ENCODE measurements around the gene TFPI. TPM values are rescaled to one million over a fixed set of nuclear protein-coding genes. Genes with fewer than 3 reads are reported as not detected.

Gene TFPI
- total RNA-seq, 2 experiments from 2014 or later = not detected

GRCh38 chr2:187550857-187551256, 3.4 kb downstream of the TFPI start:
- H3K4me2 ChIP-seq (ENCODE audit: low read length) = no peak overlapping the region
- no peaks in the 10 kb centered on the region for H4K20me1 ChIP-seq (ENCODE audit: insufficient read depth, low read length)
- H3K27ac ChIP-seq (ENCODE audit: low read depth, low read length, poor library complexity, severe bottlenecking) = no peak overlapping the region
- intact Hi-C loops (cut with micrococcal nuclease; ENCODE audit: unreplicated experiment) = no loop called here
- no peaks in the 10 kb centered on the region for H3K9me3 ChIP-seq (ENCODE audit: low read length)
- BruUV-seq (replicated peaks) = no TSS peak
- no peak overlapping the region for H3K4me3 ChIP-seq (ENCODE audit: low read depth, low read length, poor library complexity, severe bottlenecking)
- H3K4me1 ChIP-seq (ENCODE audit: insufficient read depth, low read length, poor library complexity, severe bottlenecking) = no peaks in the 10 kb centered on the region
- no peak for TF ChIP-seq CTCF (conservative IDR thresholded peaks at IDR 0.05; ENCODE audit: low read length)
- no peak for TF ChIP-seq EZH2phosphoT487 (IDR thresholded peaks at IDR 0.05; ENCODE audit: borderline replicate concordance, low read depth, low read length)
- H3K79me2 ChIP-seq (ENCODE audit: insufficient read depth, low read depth, low read length) = no peaks in the 10 kb centered on the region
- no peaks in the 10 kb centered on the region for H3K9me2 ChIP-seq (ENCODE audit: insufficient read depth, low read length)
- ChIA-PET POLR2A (interaction anchor here (0.6 kb wide), 1 partner anchor 694 kb away, joined by 3 read pairs; no protein-coding TSS in a partner anchor), CTCF (ENCODE audit: unreplicated experiment) (no interaction called here)
- no peak for DNase-seq (ENCODE audit: low spot score)
- no peaks in the 10 kb centered on the region for H3K36me3 ChIP-seq (ENCODE audit: insufficient read depth, low read length)
- no peak overlapping the region for H2AFZ ChIP-seq (ENCODE audit: low read length)

GRCh38 chr2:187549951-187550555, 4.2 kb downstream of the TFPI start:
- no TSS peak for BruUV-seq (replicated peaks)
- H3K36me3 ChIP-seq (ENCODE audit: insufficient read depth, low read length) = no peaks in the 10 kb centered on the region
- no peak for TF ChIP-seq EZH2phosphoT487 (IDR thresholded peaks at IDR 0.05; ENCODE audit: borderline replicate concordance, low read depth, low read length)
- TF ChIP-seq CTCF (conservative IDR thresholded peaks at IDR 0.05; ENCODE audit: low read length) = no peak
- H3K4me2 ChIP-seq (ENCODE audit: low read length) = no peak overlapping the region
- no peak overlapping the region for H3K27ac ChIP-seq (ENCODE audit: low read depth, low read length, poor library complexity, severe bottlenecking)
- intact Hi-C loops (cut with micrococcal nuclease; ENCODE audit: unreplicated experiment) = no loop called here
- H3K9me3 ChIP-seq (ENCODE audit: low read length) = no peaks in the 10 kb centered on the region
- no peak overlapping the region for H2AFZ ChIP-seq (ENCODE audit: low read length)
- no peaks in the 10 kb centered on the region for H4K20me1 ChIP-seq (ENCODE audit: insufficient read depth, low read length)
- no peaks in the 10 kb centered on the region for H3K4me1 ChIP-seq (ENCODE audit: insufficient read depth, low read length, poor library complexity, severe bottlenecking)
- no peaks in the 10 kb centered on the region for H3K79me2 ChIP-seq (ENCODE audit: insufficient read depth, low read depth, low read length)
- POLR2A ChIA-PET = no interaction called here
- no peaks in the 10 kb centered on the region for H3K9me2 ChIP-seq (ENCODE audit: insufficient read depth, low read length)
- no peak for DNase-seq (ENCODE audit: low spot score)
- no peak overlapping the region for H3K4me3 ChIP-seq (ENCODE audit: low read depth, low read length, poor library complexity, severe bottlenecking)
- CTCF ChIA-PET (ENCODE audit: unreplicated experiment) = no interaction called here

- H4K20me1 ChIP-seq (ENCODE audit: insufficient read depth, low read length) = no peaks in the 10 kb centered on the region
- no TSS peak for BruUV-seq (replicated peaks)
- no peaks in the 10 kb centered on the region for H3K9me2 ChIP-seq (ENCODE audit: insufficient read depth, low read length)
- H3K4me3 ChIP-seq (ENCODE audit: low read depth, low read length, poor library complexity, severe bottlenecking) = no peak overlapping the region
- TF ChIP-seq CTCF (conservative IDR thresholded peaks at IDR 0.05; ENCODE audit: low read length) (no peak), EZH2phosphoT487 (IDR thresholded peaks at IDR 0.05; ENCODE audit: borderline replicate concordance, low read depth, low read length) (no peak)
- H3K9me3 ChIP-seq (ENCODE audit: low read length) = no peaks in the 10 kb centered on the region
- H3K36me3 ChIP-seq (ENCODE audit: insufficient read depth, low read length) = no peaks in the 10 kb centered on the region
- H2AFZ ChIP-seq (ENCODE audit: low read length) = no peak overlapping the region
- H3K4me2 ChIP-seq (ENCODE audit: low read length) = no peak overlapping the region
- POLR2A ChIA-PET = interaction anchor here (1.1 to 2.1 kb wide), 2 partner anchors 9 to 18 kb away, joined by 3 to 5 read pairs; no protein-coding TSS in a partner anchor
- no peak for DNase-seq (ENCODE audit: low spot score)
- CTCF ChIA-PET (ENCODE audit: unreplicated experiment) = no interaction called here
- H3K79me2 ChIP-seq (ENCODE audit: insufficient read depth, low read depth, low read length) = no peaks in the 10 kb centered on the region
- no peak overlapping the region for H3K27ac ChIP-seq (ENCODE audit: low read depth, low read length, poor library complexity, severe bottlenecking)
- H3K4me1 ChIP-seq (ENCODE audit: insufficient read depth, low read length, poor library complexity, severe bottlenecking) = no peaks in the 10 kb centered on the region
- intact Hi-C loops (cut with micrococcal nuclease; ENCODE audit: unreplicated experiment) = no loop called here
Observed at GRCh38 chr2:187549193-187549592, 5.0 kb downstream of the TFPI start.

Data from OCI-LY7 (cell line).